HG02970 (cell line): Measurements from ENCODE around the gene KRTAP2-4.
"Not testable (repeated sequence)": the region's sequence is repeated elsewhere in the genome, so short reads cannot be mapped to it uniquely, and the experiment has no call there.

Experiments used
- ATAC-seq: cut with Tn5 transposase; IDR thresholded peaks from one replicate; pipeline ENCODE4 v1.9.1; 2021; ENCODE audit warnings: mild to moderate bottlenecking, moderate library complexity, moderate number of reproducible peaks; ENCODE audit not compliant: unreplicated experiment, low FRiP score

The KRTAP2-4 gene

DNA sequence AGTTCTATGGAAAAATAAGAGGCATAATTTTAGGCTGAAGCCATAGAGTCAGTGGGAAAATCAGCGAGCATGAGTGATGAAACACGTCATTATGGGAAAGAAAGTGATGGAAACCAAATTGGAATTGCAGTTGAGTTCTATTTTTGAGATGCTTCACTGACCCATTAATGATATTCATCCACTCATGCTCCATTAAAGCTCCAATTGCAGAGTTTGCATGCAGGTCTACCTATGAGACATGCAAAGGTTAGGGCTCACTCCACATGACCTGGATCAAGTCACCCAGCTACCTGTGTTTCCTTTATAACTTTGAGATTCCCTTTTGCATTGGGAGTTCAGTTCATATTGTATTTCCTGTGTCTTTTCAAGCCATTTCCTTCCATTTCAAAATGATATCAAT is 8.0 kb upstream of the KRTAP2-4 start:
- no peak for ATAC-seq

DNA sequence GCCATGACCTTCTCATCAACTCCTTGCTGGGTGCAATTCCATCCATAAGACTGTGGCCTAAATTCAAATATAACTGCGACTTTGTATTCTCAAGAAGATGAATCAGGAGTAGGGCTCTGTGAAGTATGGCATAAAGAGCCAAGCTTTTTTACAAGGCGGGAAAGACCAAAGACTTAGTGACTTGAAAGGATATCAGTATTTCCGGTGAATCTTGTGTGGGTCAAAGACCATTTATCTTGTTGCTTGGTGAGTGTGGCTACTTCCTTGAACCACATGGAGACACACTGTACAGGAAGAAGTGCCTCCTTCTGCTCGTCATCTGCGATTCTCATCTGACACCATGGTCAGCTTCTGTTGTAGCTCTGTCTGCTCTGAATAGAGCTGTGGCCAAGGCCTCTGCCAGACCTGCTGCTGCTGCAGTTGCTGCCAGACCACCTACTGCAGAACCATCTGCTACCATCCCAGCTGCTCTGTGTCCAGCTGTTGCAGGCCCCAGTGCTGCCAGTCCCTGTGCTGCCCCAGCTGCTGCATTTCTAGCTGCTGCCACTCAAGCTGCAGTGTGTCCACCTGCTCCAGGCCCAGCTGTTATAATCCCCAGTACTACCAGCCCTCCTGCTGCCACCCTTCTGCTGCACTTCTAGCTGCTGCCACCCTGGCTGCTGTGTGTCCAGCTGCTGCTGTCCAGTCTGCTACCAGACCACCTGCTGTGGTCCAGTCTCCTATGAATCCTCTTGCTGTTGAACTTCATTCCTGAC is 6.1 kb upstream of the KRTAP2-4 start:
- no peak for ATAC-seq

DNA sequence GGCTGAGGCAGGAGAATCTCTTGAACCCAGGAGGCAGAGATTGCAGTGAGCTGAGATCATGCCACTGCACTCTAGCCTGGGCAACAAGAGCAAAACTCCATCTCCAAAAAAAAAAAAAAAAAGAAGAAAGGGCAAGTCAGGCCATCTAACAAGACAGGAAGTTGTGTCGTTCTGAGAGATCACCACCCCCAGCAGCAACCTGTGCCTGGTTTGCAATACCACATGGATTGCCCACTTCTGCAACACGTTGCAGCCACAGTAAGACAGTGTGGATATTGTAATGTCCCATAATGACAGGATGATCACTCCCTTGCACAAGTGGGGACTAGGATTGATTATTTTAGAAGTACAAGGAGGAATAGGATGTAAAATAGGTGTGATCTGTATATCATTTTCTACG is 3.4 kb upstream of the KRTAP2-4 start:
- ATAC-seq = no peak

GRCh38 chr17:41067281-41067680 is 1.6 kb upstream of the KRTAP2-4 start:
- no peak for ATAC-seq

DNA sequence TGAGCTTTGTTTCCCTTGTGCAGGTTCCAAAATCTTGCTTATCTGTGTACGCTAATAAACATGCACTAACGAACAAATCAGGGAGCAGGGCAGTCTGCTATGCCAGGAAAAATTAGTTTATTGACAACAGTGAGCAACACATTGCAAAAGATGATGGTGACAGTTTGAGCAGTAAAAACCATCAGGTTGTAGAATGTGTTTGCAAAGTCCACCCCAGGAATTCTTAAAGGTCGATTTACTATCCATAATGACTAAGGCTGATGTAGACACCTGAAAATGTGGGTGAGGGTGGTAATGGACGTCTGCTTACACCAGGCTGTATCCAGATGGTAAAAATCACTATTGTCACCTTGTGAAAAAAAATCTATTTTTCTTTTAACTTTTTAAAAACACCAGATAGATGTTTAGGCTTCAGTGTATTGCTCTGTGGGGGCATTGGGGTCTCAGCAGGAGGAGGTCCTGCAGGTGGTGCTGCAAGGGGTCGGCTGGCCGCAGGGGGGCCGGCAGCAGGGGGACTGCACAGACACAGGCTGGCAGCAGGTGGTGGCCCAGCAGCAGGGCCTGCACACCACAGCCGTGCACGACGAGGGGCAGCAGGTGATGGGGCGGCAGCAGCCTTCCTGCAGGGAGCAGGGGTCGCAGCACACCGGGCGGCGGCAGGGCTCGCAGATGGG is 526 bp downstream of the KRTAP2-4 start:
- ATAC-seq = not testable (repeated sequence)

- no peak for ATAC-seq
Observed at GRCh38 chr17:41064301-41064700, 1.4 kb downstream of the KRTAP2-4 start.

DNA sequence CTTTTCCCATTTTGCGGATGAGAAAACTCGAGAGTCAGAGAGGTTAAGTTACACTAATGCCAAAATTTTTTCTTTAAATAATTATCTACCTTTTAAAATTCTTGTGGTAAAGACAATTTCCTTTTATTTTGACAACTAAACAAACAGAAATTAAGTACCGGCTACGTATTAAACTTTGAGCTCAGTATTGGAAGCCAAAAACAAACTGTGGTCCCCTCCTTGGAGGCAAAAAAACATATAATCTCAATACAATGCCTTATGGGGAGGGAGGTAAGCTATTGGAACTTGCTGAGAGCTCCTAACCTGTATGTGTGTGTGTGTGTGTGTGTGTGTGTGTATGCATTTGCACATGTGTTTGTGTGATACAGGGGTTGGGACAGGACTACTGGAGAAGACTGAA is 2.2 kb downstream of the KRTAP2-4 start:
- ATAC-seq = no peak

DNA sequence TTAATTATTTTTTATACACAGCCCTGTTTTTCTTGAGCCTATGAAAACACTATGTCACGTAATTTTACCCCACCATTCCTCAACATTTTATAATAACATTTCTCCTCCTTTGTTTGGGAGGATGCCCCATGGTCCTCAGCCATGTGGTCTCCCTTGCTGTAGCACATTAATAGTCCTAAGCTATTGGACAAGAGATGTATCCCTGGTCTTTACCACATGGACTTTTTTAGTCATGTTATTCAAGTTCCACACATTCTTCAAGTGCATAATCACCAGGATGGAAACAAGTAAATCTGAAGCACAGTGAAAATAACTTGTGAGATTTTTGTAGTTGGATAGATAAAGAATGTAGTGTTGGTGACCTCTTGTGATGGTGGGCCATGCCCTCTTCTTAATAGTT is 3.7 kb downstream of the KRTAP2-4 start:
- no peak for ATAC-seq

DNA sequence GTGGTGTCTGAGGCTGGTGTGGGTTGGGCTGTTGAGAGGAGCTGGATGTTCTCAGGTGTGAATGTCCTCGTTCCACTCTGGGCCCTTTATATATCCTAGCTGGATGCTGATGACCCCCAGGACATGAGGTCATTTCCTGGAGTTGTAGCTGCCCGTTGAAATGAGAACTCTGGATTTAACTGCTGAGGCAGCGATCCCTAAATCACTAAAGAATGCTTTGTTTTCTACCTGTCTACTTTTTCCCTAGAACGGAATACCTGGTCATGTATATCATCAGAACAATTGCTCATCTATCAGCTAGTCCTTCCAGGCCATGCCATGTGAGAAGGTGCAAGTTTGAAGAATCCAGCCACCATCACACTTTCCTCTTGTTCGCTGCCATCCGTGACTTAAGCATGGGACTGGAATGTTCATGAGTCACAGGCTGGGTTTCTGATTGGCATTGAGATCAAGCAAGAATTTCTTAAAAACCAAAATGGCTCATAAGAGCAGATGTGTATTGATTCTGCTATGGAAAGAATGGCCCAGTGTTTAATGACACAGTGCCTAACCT is 5.6 kb downstream of the KRTAP2-4 start, which contains the start of gene KRTAP2-3:
TSS of gene KRTAP2-3 (minus strand) at position 63 of the 553 bp plus-strand sequence. CDS start 64 bp downstream, outside the sequence.
- ATAC-seq = no peak

GRCh38 chr17:41059276-41060051 is 6.2 kb downstream of the KRTAP2-4 start:
- ATAC-seq = not testable (repeated sequence)

- no peak for ATAC-seq
Observed at GRCh38 chr17:41058741-41059140, 6.9 kb downstream of the KRTAP2-4 start.

- ATAC-seq = no peak
Observed at GRCh38 chr17:41057547-41057946, 8.1 kb downstream of the KRTAP2-4 start.

DNA sequence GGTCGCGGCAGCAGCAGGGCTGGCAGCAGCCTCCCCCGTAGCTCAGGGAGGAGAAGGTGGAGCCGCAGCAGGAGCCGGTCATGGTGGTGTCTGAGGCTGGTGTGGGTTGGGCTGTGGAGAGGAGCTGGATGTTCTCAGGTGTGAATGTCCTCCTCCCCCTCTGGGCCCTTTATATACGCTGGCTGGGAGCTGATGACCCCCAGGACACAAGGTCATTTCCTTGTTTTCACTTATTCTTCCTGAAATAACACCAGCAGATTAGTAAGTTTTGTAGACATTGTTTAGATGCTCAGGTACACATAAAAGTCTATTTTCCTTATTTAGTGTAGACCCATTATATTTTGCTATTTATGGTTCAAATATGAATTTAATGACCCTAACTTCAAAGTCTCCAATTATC is 10.5 kb downstream of the KRTAP2-4 start, which contains the start of gene KRTAP2-2:
TSS of gene KRTAP2-2 (minus strand) at position 101 of the 400 bp plus-strand sequence. CDS start at position 82, 19 bp downstream.
- ATAC-seq = not testable (repeated sequence)

GRCh38 chr17:41054556-41054955 is 11.1 kb downstream of the KRTAP2-4 start:
- ATAC-seq = not testable (repeated sequence)

DNA sequence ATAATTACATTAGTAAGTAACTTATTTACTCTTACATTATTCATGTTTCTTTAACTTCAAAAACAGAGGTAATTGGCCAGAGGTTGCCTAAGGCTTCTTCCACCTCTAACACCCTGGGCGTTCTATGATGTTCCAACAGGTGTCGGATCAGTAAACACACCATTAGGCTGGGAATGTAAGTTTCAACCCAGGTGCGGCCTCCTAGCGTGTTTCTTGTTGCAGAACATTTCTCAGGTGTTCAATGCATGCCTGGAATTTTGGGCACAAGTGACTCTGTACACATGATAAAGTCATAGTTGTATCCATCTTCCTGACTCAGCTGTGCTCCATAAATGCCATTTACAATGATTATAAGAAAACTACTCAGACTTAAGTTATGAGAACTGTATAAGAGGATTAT is 11.7 kb downstream of the KRTAP2-4 start:
- no peak for ATAC-seq

- no peak for ATAC-seq
Observed at GRCh38 chr17:41052566-41052965, 13.1 kb downstream of the KRTAP2-4 start.

- no peak for ATAC-seq
Observed at GRCh38 chr17:41049110-41049509, 16.6 kb downstream of the KRTAP2-4 start.

DNA sequence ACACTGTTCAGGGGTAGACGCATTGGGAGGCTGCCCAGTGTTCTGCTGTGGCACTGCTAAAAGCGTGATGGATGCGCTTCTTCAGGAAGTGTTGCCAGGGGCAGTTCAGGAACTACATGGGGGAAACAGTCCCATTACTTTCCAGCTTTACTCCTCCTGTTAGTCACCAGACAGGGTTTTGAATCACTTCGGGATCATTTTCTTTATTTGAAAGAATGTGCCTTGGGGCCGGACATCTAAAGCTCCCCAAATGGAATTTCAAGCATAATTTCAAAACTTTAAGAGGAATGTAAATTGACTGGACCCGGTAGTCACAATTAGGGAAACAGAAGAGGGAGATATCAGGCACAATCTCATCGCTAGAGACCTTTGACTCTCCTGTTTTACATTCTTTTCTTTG is 17.2 kb downstream of the KRTAP2-4 start:
- ATAC-seq = no peak

GRCh38 chr17:41046735-41047465 is 18.8 kb downstream of the KRTAP2-4 start, which contains the start of gene KRTAP2-1:
Gene KRTAP2-1, minus strand, starts transcription at chr17:41047316. Its CDS starts 49 bp downstream, at chr17:41047267.
- ATAC-seq = not testable (repeated sequence)

DNA sequence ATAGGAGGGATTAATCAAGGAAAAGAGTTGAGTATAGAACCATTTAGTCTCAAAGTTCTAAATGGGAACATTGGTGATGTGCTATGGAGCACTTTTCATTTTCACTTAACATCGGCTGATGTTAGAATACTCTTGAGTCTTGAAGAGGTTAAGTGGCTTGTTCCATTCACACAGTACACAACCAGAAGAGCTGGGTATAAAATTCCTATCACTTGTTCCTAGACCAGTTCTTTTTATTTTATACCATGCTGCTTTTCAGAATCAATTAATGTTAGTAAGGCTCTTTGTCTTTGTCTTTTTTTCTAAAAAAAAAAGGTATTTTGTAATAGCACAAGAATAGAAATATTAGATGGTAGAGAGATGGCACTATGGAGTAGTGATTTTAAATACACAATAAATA is 22.7 kb downstream of the KRTAP2-4 start:
- ATAC-seq = no peak
